HepG2 (cell line): ENCODE results near the gene PYGL. TPM values are rescaled to one million over a fixed set of nuclear protein-coding genes. Genes with fewer than 3 reads are reported as not detected.
A peak's percentile ranks its signal among the peaks of the same experiment; 100 is the strongest.

Source experiments
- CREB1 ChIP-seq, 2 experiments: fragments of 450-650 bp in 1 of 2; IDR thresholded peaks; 2 replicates each; pipeline ENCODE4 v1.6.1; 2016 to 2017; ENCODE audit warnings: control low read depth in 1 of 2, mild to moderate bottlenecking in 1 of 2, missing compliant biosample characterization in 1 of 2, missing genetic modification characterization in 1 of 2
- FOSL2 ChIP-seq: sonication (generic); formaldehyde crosslinking; IDR thresholded peaks from 2 replicates; pipeline ENCODE4 v1.4.0; 2020; ENCODE audit warnings: missing genetic modification reagents
- FOXK2 ChIP-seq: fragments of 450-650 bp; IDR thresholded peaks from 2 replicates; pipeline ENCODE4 v1.6.1; 2016
- FOXO1 ChIP-seq: sonication (generic); formaldehyde crosslinking; IDR thresholded peaks from 2 replicates; pipeline ENCODE4 v1.4.0; 2020; ENCODE audit warnings: missing genetic modification reagents
- HNF4A ChIP-seq: sonication (generic); formaldehyde crosslinking; IDR thresholded peaks from 2 replicates; pipeline ENCODE4 v1.4.0; 2020; ENCODE audit warnings: missing genetic modification reagents
- IRF2 ChIP-seq: IDR thresholded peaks from 2 replicates; pipeline ENCODE4 v1.6.1; 2018; ENCODE audit warnings: missing genetic modification reagents, missing compliant biosample characterization
- MED1 ChIP-seq: sonication (generic); formaldehyde crosslinking; IDR thresholded peaks from 2 replicates; pipeline ENCODE4 v1.4.0; 2020; ENCODE audit warnings: missing genetic modification reagents
- PCBP2 ChIP-seq: fragments of 200-400 bp; formaldehyde crosslinking; optimal IDR thresholded peaks from 2 replicates; pipeline ENCODE3; 2018; ENCODE audit warnings: low read length, low read depth; ENCODE audit not compliant: poor library complexity, severe bottlenecking
- RARA ChIP-seq: IDR thresholded peaks from 2 replicates; pipeline ENCODE4 v1.6.1; 2016; ENCODE audit warnings: missing genetic modification reagents, missing compliant biosample characterization
- RBM22 ChIP-seq: fragments of 200-400 bp; formaldehyde crosslinking; optimal IDR thresholded peaks from 2 replicates; pipeline ENCODE3; 2017; ENCODE audit warnings: mild to moderate bottlenecking, low read length, moderate library complexity
- SKI ChIP-seq: fragments of 450-650 bp; IDR thresholded peaks from one replicate; pipeline ENCODE4 v1.6.1; 2018; ENCODE audit warnings: mild to moderate bottlenecking; ENCODE audit not compliant: partially characterized antibody
- SNAPC2 ChIP-seq: sonication (generic); formaldehyde crosslinking; IDR thresholded peaks from 2 replicates; pipeline ENCODE4 v1.8.1; 2022; ENCODE audit warnings: mild to moderate bottlenecking, missing genetic modification reagents
- SP4 ChIP-seq: sonication (generic); formaldehyde crosslinking; IDR thresholded peaks from 2 replicates; pipeline ENCODE4 v1.8.1; 2023; ENCODE audit warnings: mild to moderate bottlenecking, missing genetic modification reagents
- TARDBP ChIP-seq: sonication (generic); formaldehyde crosslinking; IDR thresholded peaks from 2 replicates; pipeline ENCODE4 v1.8.0; 2022; ENCODE audit warnings: mild to moderate bottlenecking, missing genetic modification reagents
- TBL1XR1 ChIP-seq: fragments of 150-350 bp; IDR thresholded peaks from 2 replicates; pipeline ENCODE4 v1.6.1; 2014; ENCODE audit warnings: borderline replicate concordance, low read length; ENCODE audit not compliant: partially characterized antibody
- TBX2 ChIP-seq: sonication (generic); formaldehyde crosslinking; IDR thresholded peaks from 2 replicates; pipeline ENCODE4 v1.5.0; 2020; ENCODE audit warnings: missing genetic modification reagents, mild to moderate bottlenecking, borderline replicate concordance
- TBX3 ChIP-seq: fragments of 450-650 bp; IDR thresholded peaks from 2 replicates; pipeline ENCODE4 v1.6.1; 2017; ENCODE audit warnings: antibody characterized with exemption, mild to moderate bottlenecking, inconsistent platforms, borderline replicate concordance
- TFAP4 ChIP-seq: sonication (generic); IDR thresholded peaks from 2 replicates; pipeline ENCODE4 v1.6.1; 2016; ENCODE audit warnings: low read depth, borderline replicate concordance
- ZNF543 ChIP-seq: sonication (generic); formaldehyde crosslinking; IDR thresholded peaks from 2 replicates; pipeline ENCODE4 v1.4.0; 2020; ENCODE audit warnings: mild to moderate bottlenecking, missing genetic modification reagents
- ZNF564 ChIP-seq: sonication (generic); formaldehyde crosslinking; IDR thresholded peaks from 2 replicates; pipeline ENCODE4 v1.8.1; 2023; ENCODE audit warnings: mild to moderate bottlenecking, missing genetic modification reagents
- ZNF713 ChIP-seq: sonication (generic); formaldehyde crosslinking; IDR thresholded peaks from 2 replicates; pipeline ENCODE4 v1.4.0; 2020; ENCODE audit warnings: mild to moderate bottlenecking, missing genetic modification reagents
- polyA plus RNA-seq, 8 experiments: library from polyadenylated mRNA; depleted of rRNA in 3 of 8; stranded (reverse) in 7 of 8; unstranded in 1 of 8; fragments of >200 nt; fragmentation: Illumina TruSeq in 4 of 8; extraction: Trizol in 4 of 8; gene quantifications; 2 replicates each; pipeline versions ENCODE4 v1.2.1 to v1.2.3, GENCODE V29; 2011 to 2016; ENCODE audit warnings: low read depth in 4 of 8, missing spikeins in 1 of 8, mixed read lengths in 1 of 8; ENCODE audit not compliant: insufficient read depth in 1 of 8
- total RNA-seq, 5 experiments: library from RNA; depleted of rRNA; stranded (reverse); fragments of >200 nt; fragmentation: Illumina TruSeq; extraction: Trizol; gene quantifications; 2 replicates each; pipeline ENCODE4 v1.2.3, GENCODE V29; 2016; ENCODE audit warnings: low read depth in 1 of 5
- TF ChIP-seq, protein P1 (sequence below): sonication (generic); formaldehyde crosslinking; IDR thresholded peaks from 2 replicates; pipeline ENCODE4 v1.4.0; 2020; ENCODE audit warnings: missing genetic modification reagents
- TF ChIP-seq, protein P2 (sequence below): sonication (generic); formaldehyde crosslinking; IDR thresholded peaks from 2 replicates; pipeline ENCODE4 v1.9.0; 2021; ENCODE audit warnings: missing genetic modification reagents, borderline replicate concordance
- TF ChIP-seq, protein P3 (sequence below): IDR thresholded peaks from 2 replicates; pipeline ENCODE4 v1.6.1; 2016; ENCODE audit warnings: low read depth, borderline replicate concordance

PYGL gene
- total and polyA plus RNA-seq, 2 of the 13 experiments (the other 11 are each of a cell fraction or from before 2014, with no cell fraction given): 98.4 to 110 TPM

DNA sequence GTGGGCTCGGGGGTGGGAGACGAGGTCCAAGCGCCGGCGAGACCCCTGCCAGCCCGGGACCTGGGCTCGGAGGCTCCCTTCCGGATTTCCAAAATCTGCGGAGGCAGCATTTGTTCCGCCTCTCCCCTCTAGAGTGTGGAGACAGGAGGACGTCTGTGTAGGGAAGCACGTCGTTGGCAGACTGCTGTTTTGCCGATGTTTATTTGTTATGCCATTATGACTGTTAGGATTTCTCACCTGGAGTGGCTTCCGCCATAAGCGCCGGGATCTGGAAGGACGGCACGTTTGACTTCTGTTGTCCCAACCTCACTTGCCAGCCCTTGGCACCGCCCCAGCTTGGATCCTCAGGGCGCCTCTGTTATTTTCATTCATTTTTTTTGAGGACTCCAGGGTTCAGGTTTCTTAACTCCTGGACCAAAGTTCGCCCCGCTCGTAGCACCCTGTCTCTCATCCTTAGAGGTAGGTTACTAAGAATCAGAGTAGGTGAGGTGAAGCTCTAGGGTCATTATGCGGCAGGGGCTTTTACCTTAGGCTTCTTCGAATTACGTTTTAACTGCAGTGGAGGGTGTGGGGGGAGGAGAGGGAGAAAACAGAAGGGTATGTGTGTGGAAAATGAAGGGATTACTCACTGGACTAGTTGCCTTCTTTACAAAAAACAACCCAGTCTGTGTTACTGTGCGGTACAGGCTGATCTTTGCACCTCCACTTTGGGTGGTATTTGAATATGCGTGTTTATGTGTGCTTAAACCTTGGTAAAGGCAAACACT is 547 bp upstream of the PYGL start (continued):
- TF ChIP-seq ZNF713 (CRISPR knock-in tag) (no peak), HNF4A (CRISPR knock-in tag) (peak; percentile 80), FOXK2 (peak; percentile 85), TBX3 (0 out of 2 replicates have a peak, but pooled peaks have one; percentile 35), TARDBP (CRISPR knock-in tag) (peak; percentile 52; the same call in 1 of the 2 replicates), SKI (peak; percentile 56), TFAP4 (no peak), MED1 (peak; percentile 18), TBL1XR1 (peak; percentile 2), TBX2 (CRISPR knock-in tag) (peak; percentile 55), FOSL2 (CRISPR knock-in tag) (peak; percentile 65), SNAPC2 (0 out of 2 replicates have a peak, but pooled peaks have one; percentile 34), PCBP2 (peak; percentile 24), ZNF564 (CRISPR knock-in tag) (0 out of 2 replicates have a peak, but pooled peaks have one; percentile 29), SP4 (CRISPR knock-in tag) (peak; percentile 9; the same call in 1 of the 2 replicates), FOXO1 (CRISPR knock-in tag) (peak; percentile 83), ZNF543 (0 out of 2 replicates have a peak, but pooled peaks have one; percentile 14), RARA (peak; percentile 20), CREB1 (IDR thresholded peaks at IDR 0.05) (no peak), CREB1 (CRISPR knock-in tag; IDR thresholded peaks at IDR 0.05) (peak; percentile 34), RBM22 (peak; percentile 14), IRF2 (no peak)
- TF ChIP-seq, protein P1, sequence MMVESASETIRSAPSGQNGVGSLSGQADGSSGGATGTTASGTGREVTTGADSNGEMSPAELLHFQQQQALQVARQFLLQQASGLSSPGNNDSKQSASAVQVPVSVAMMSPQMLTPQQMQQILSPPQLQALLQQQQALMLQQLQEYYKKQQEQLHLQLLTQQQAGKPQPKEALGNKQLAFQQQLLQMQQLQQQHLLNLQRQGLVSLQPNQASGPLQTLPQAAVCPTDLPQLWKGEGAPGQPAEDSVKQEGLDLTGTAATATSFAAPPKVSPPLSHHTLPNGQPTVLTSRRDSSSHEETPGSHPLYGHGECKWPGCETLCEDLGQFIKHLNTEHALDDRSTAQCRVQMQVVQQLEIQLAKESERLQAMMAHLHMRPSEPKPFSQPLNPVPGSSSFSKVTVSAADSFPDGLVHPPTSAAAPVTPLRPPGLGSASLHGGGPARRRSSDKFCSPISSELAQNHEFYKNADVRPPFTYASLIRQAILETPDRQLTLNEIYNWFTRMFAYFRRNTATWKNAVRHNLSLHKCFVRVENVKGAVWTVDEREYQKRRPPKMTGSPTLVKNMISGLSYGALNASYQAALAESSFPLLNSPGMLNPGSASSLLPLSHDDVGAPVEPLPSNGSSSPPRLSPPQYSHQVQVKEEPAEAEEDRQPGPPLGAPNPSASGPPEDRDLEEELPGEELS (CRISPR knock-in tag): peak; percentile 11; the same call in 1 of the 2 replicates
- TF ChIP-seq, protein P2, sequence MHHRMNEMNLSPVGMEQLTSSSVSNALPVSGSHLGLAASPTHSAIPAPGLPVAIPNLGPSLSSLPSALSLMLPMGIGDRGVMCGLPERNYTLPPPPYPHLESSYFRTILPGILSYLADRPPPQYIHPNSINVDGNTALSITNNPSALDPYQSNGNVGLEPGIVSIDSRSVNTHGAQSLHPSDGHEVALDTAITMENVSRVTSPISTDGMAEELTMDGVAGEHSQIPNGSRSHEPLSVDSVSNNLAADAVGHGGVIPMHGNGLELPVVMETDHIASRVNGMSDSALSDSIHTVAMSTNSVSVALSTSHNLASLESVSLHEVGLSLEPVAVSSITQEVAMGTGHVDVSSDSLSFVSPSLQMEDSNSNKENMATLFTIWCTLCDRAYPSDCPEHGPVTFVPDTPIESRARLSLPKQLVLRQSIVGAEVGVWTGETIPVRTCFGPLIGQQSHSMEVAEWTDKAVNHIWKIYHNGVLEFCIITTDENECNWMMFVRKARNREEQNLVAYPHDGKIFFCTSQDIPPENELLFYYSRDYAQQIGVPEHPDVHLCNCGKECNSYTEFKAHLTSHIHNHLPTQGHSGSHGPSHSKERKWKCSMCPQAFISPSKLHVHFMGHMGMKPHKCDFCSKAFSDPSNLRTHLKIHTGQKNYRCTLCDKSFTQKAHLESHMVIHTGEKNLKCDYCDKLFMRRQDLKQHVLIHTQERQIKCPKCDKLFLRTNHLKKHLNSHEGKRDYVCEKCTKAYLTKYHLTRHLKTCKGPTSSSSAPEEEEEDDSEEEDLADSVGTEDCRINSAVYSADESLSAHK: no peak; the same call in 1 of the 2 replicates
- TF ChIP-seq, protein P3, sequence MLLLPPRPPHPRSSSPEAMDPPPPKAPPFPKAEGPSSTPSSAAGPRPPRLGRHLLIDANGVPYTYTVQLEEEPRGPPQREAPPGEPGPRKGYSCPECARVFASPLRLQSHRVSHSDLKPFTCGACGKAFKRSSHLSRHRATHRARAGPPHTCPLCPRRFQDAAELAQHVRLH (CRISPR knock-in tag): peak; percentile 7; the same call in 1 of the 2 replicates
